IMR-90 (cell line): ENCODE measurements around the gene GRAMD1B. TPM values are rescaled to one million over a fixed set of nuclear protein-coding genes. Genes with fewer than 3 reads are reported as not detected.

ENCODE experiments used
- ATAC-seq: fragments of 200-7000 bp; cut with Tn5 transposase; 2 replicates; pipeline ENCODE4 v1.9.1; 2020; ENCODE audit warnings: low read depth, mild to moderate bottlenecking, moderate library complexity
- BruUV-seq: library from RNA; stranded (reverse); fragments of 400-500 nt; replicated peaks from 2 replicates; lab custom pipeline; 2021; lab: Mats Ljungman, UMichigan
- CTCF ChIA-PET: fragments of 300-600 bp; formaldehyde crosslinking; extraction: SDS; loops from one replicate; lab custom pipeline; 2021; ENCODE audit warnings: antibody characterized with exemption; lab: Yijun Ruan, JAX
- POLR2A ChIA-PET: fragments of 300-600 bp; sonication (Branson Sonifier 250); formaldehyde crosslinking; loops from one replicate; lab custom pipeline; 2022; ENCODE audit warnings: antibody characterized with exemption; ENCODE audit not compliant: unreplicated experiment; lab: Charles Lee
- DNase-seq: peaks from one replicate; pipeline ENCODE4 v3.0.0; 2013
- H2AFZ ChIP-seq: replicated peaks from 2 replicates; pipeline ENCODE3; 2013; ENCODE audit warnings: low read length, mild to moderate bottlenecking; ENCODE audit not compliant: poor library complexity
- H2AK5ac ChIP-seq: 2 replicates; pipeline ENCODE4 v1.6.1; 2013; ENCODE audit warnings: low read depth, low read length, inconsistent platforms
- H2AK9ac ChIP-seq: replicated peaks from 2 replicates; pipeline ENCODE3; 2013; ENCODE audit warnings: mild to moderate bottlenecking, low read depth, low read length, moderate library complexity; ENCODE audit not compliant: poor library complexity
- H2BK120ac ChIP-seq: 2 replicates; pipeline ENCODE4 v1.6.1; 2013; ENCODE audit warnings: low read depth, low read length, inconsistent platforms
- H2BK15ac ChIP-seq: 3 replicates; pipeline ENCODE4 v1.6.1; 2013; ENCODE audit warnings: low read depth, low read length, inconsistent platforms
- H2BK20ac ChIP-seq: 2 replicates; pipeline ENCODE4 v1.6.1; 2013; ENCODE audit warnings: low read depth, mild to moderate bottlenecking, inconsistent platforms, low read length, moderate library complexity
- H2BK5ac ChIP-seq: 2 replicates; pipeline ENCODE4 v1.6.1; 2013; ENCODE audit warnings: mild to moderate bottlenecking, low read depth, low read length, inconsistent platforms; ENCODE audit not compliant: poor library complexity, severe bottlenecking
- H3K14ac ChIP-seq: replicated peaks from 2 replicates; pipeline ENCODE4 v1.6.1; 2013; ENCODE audit warnings: low read depth, low read length, inconsistent platforms
- H3K18ac ChIP-seq: 2 replicates; pipeline ENCODE4 v1.6.1; 2013; ENCODE audit warnings: low read depth, low read length, control low read depth
- H3K23ac ChIP-seq: 2 replicates; pipeline ENCODE4 v1.6.1; 2013; ENCODE audit warnings: low read depth, low read length, inconsistent platforms
- H3K27ac ChIP-seq: 2 replicates; pipeline ENCODE4 v1.5.1; 2013; ENCODE audit warnings: mild to moderate bottlenecking, control low read depth, low read length; ENCODE audit not compliant: insufficient read depth
- H3K27me3 ChIP-seq: 2 replicates; pipeline ENCODE4 v1.6.1; 2013; ENCODE audit warnings: low read length; ENCODE audit not compliant: control insufficient read depth, insufficient read depth
- H3K36me3 ChIP-seq: 2 replicates; pipeline ENCODE4 v1.6.1; 2013; ENCODE audit warnings: low read length, mixed read lengths; ENCODE audit not compliant: control insufficient read depth, insufficient read depth
- H3K4ac ChIP-seq: 2 replicates; pipeline ENCODE4 v1.6.1; 2013; ENCODE audit warnings: low read depth, low read length, inconsistent platforms
- H3K4me1 ChIP-seq: 2 replicates; pipeline ENCODE4 v1.6.1; 2013; ENCODE audit warnings: low read length, mixed read lengths; ENCODE audit not compliant: control insufficient read depth, insufficient read depth
- H3K4me2 ChIP-seq: 2 replicates; pipeline ENCODE4 v1.6.1; 2013; ENCODE audit warnings: low read depth, mild to moderate bottlenecking, control low read depth, low read length, moderate library complexity
- H3K4me3 ChIP-seq: 2 replicates; pipeline ENCODE4 v1.5.1; 2013; ENCODE audit warnings: low read depth, mild to moderate bottlenecking, control low read depth, low read length, moderate library complexity; ENCODE audit not compliant: insufficient read depth
- H3K56ac ChIP-seq: 2 replicates; pipeline ENCODE4 v1.6.1; 2013; ENCODE audit warnings: low read length, inconsistent platforms; ENCODE audit not compliant: insufficient read depth; ENCODE audit errors: extremely low read depth
- H3K79me1 ChIP-seq, 2 experiments: 2 replicates each; pipeline ENCODE4 v1.6.1; 2013; ENCODE audit warnings: low read length in 2 of 2, inconsistent platforms in 1 of 2, low read depth in 1 of 2
- H3K9ac ChIP-seq: 2 replicates; pipeline ENCODE4 v1.6.1; 2013; ENCODE audit warnings: low read depth, low read length, control low read depth
- H3K9me1 ChIP-seq: 2 replicates; pipeline ENCODE4 v1.6.1; 2013; ENCODE audit warnings: low read length, inconsistent platforms; ENCODE audit not compliant: insufficient read depth
- H3K9me3 ChIP-seq: 2 replicates; pipeline ENCODE4 v1.6.1; 2013; ENCODE audit warnings: low read length; ENCODE audit not compliant: control insufficient read depth, insufficient read depth
- H4K20me1 ChIP-seq: 2 replicates; pipeline ENCODE4 v1.6.1; 2013; ENCODE audit warnings: low read length, inconsistent platforms; ENCODE audit not compliant: insufficient read depth
- H4K5ac ChIP-seq: 2 replicates; pipeline ENCODE4 v1.6.1; 2013; ENCODE audit warnings: mild to moderate bottlenecking, low read depth, low read length, control low read depth
- H4K8ac ChIP-seq, 2 experiments: 2 replicates each; pipeline ENCODE4 v1.6.1; 2013; ENCODE audit warnings: low read depth in 2 of 2, low read length in 2 of 2, control low read depth in 1 of 2, inconsistent platforms in 1 of 2
- H4K91ac ChIP-seq: 2 replicates; pipeline ENCODE4 v1.6.1; 2013; ENCODE audit warnings: low read depth, low read length, inconsistent platforms; ENCODE audit not compliant: insufficient read depth
- CEBPB ChIP-seq: IDR thresholded peaks from 2 replicates; pipeline ENCODE4 v1.6.1; 2012; ENCODE audit warnings: low read depth, low read length, improper control_type of control experiment
- FOS ChIP-seq: fragments of 150-350 bp; IDR thresholded peaks from 2 replicates; pipeline ENCODE4 v1.6.1; 2016; ENCODE audit warnings: low read depth, low read length
- WGBS, 2 experiments: methylation state at CpG; one replicate each; pipeline versions ENCODE4 v1.1.5 to v1.1.7; 2013; ENCODE audit warnings: missing lambda C conversion rate in 2 of 2; ENCODE audit not compliant: insufficient read length in 1 of 2; ENCODE audit errors: extremely low coverage in 2 of 2; 5-methylcytosine and 5-hydroxymethylcytosine counted together
- dilution Hi-C: fragments of 300-500 bp; cut with HindIII; formaldehyde crosslinking; loops from one replicate; pipeline ENCODE4 v1.14.3; 2018; ENCODE audit warnings: low sequenced_read_pairs; ENCODE audit not compliant: unreplicated experiment
- in situ Hi-C: fragments of 300-500 bp; cut with MboI; formaldehyde crosslinking; loops from 3 replicates; pipeline ENCODE4 v1.14.3; 2019; ENCODE audit warnings: low sequenced_read_pairs, inconsistent platforms, mixed read lengths
- intact Hi-C: fragments of 100-400 bp; cut with micrococcal nuclease; formaldehyde crosslinking; loops from 2 replicates; pipeline ENCODE4 v1.10.0; 2022
- polyA plus RNA-seq, 3 experiments: library from polyadenylated mRNA; depleted of rRNA; stranded (reverse); fragments of >200 nt; gene quantifications; 2 replicates each; pipeline ENCODE4 v1.2.3, GENCODE V29; 2012; ENCODE audit warnings: low replicate concordance in 1 of 3
- total RNA-seq: library from RNA; depleted of rRNA; stranded (reverse); fragments of >200 nt; gene quantifications from 2 replicates; pipeline ENCODE4 v1.2.3, GENCODE V29; 2012

GRAMD1B gene
- total and polyA plus RNA-seq, 2 of the 4 experiments (the other 2 are of a cell fraction): 7.1 to 7.2 TPM

- H4K5ac ChIP-seq: no peak overlapping the region
- 57% methylated on average over 2 of the region's 6 CpGs; no CpG with 5 or more reads in 1 of the 2 experiments for WGBS, 2 experiments
- CTCF ChIA-PET: no interaction called here
These were observed 16.4 kb upstream of the GRAMD1B start for GRCh38 chr11:123413636-123414035.

More at GRCh38 chr11:123413636-123414035, 16.4 kb upstream of the GRAMD1B start:
- Histone ChIP-seq H2AK9ac (no peak overlapping the region), H3K14ac (no peak overlapping the region), H3K4me2 (no peak overlapping the region), H4K20me1 (no peaks in the 10 kb centered on the region), H2BK15ac (no peak overlapping the region), H3K9ac (no peak overlapping the region), H3K4me3 (no peak overlapping the region), H3K79me1 (no peaks in the 10 kb centered on the region), H4K91ac (no peak overlapping the region), H3K9me1 (no peaks in the 10 kb centered on the region), H2BK20ac (no peak overlapping the region), H3K23ac (no peak overlapping the region), H3K56ac (no peak overlapping the region), H2BK5ac (no peak overlapping the region), H4K8ac (no peak overlapping the region), H3K27me3 (peaks cover 23% of the 10 kb centered on the region), H3K9me3 (no peaks in the 10 kb centered on the region), H2BK120ac (no peak overlapping the region), H2AK5ac (no peak overlapping the region), H3K36me3 (no peaks in the 10 kb centered on the region), H3K4me1 (no peaks in the 10 kb centered on the region), H3K18ac (no peak overlapping the region), H2AFZ (no peak overlapping the region), H3K27ac (no peak overlapping the region), H3K4ac (no peak overlapping the region)
- in situ Hi-C loops: no loop called here
- DNase-seq (peak; percentile 23), ATAC-seq (no peak)
- POLR2A ChIA-PET: no interaction called here
- TF ChIP-seq CEBPB (peak; percentile 89), FOS (no peak)
- dilution Hi-C loops: no loop called here
- intact Hi-C loops: no loop called here
- BruUV-seq: no TSS peak
